Neural cell (in vitro differentiated cells): Measurements from ENCODE around the gene ANKRD22. TPM values are rescaled to one million over a fixed set of nuclear protein-coding genes. Genes with fewer than 3 reads are reported as not detected.

ENCODE experiments used
- H2AFZ ChIP-seq: fragments of 200-600, 300-800 bp; sonication (generic), shearing (Covaris generic); 2 replicates; pipeline ENCODE4 v1.6.0; 2014; ENCODE audit warnings: low read depth, mild to moderate bottlenecking, antibody characterized with exemption, low read length, moderate library complexity
- H3F3A ChIP-seq: fragments of 200-600 bp; shearing (Covaris generic); 2 replicates; pipeline ENCODE4 v1.6.1; 2016; ENCODE audit warnings: mild to moderate bottlenecking, moderate library complexity, mixed read lengths, antibody characterized with exemption, low read length; ENCODE audit not compliant: insufficient read depth, poor library complexity, severe bottlenecking
- H3K27ac ChIP-seq: fragments of 200-600, 300-800 bp; sonication (generic), shearing (Covaris generic); 2 replicates; pipeline ENCODE4 v1.5.1; 2014; ENCODE audit warnings: mild to moderate bottlenecking, low read length, moderate library complexity
- H3K27me3 ChIP-seq: fragments of 300-800, 200-600 bp; sonication (generic), shearing (Covaris generic); 2 replicates; pipeline ENCODE4 v1.6.0; 2014; ENCODE audit warnings: mild to moderate bottlenecking, low read depth, low read length, moderate library complexity; ENCODE audit not compliant: insufficient read depth
- H3K36me3 ChIP-seq: fragments of 300-800, 200-600 bp; sonication (generic), shearing (Covaris generic); 2 replicates; pipeline ENCODE4 v1.5.1; 2014; ENCODE audit warnings: mild to moderate bottlenecking, antibody characterized with exemption, low read length, moderate library complexity; ENCODE audit not compliant: insufficient read depth
- H3K4me2 ChIP-seq: fragments of 300-800, 200-600 bp; sonication (generic), shearing (Covaris generic); 2 replicates; pipeline ENCODE4 v1.6.0; 2014; ENCODE audit warnings: mild to moderate bottlenecking, low read length
- H3K4me3 ChIP-seq: fragments of 300-800, 200-600 bp; sonication (generic), shearing (Covaris generic); 2 replicates; pipeline ENCODE4 v1.5.1; 2014; ENCODE audit warnings: mild to moderate bottlenecking, low read length, moderate library complexity
- H3K79me2 ChIP-seq: fragments of 200-600 bp; shearing (Covaris generic); replicated peaks from 2 replicates; pipeline ENCODE4 v1.6.0; 2014; ENCODE audit warnings: mild to moderate bottlenecking, low read length, moderate library complexity; ENCODE audit not compliant: insufficient read depth
- H3K9ac ChIP-seq: fragments of 300-800, 200-600 bp; sonication (generic), shearing (Covaris generic); 2 replicates; pipeline ENCODE4 v1.6.1; 2016; ENCODE audit warnings: mild to moderate bottlenecking, low read length, mixed read lengths
- H3K9me2 ChIP-seq: fragments of 200-600 bp; shearing (Covaris generic); 2 replicates; pipeline ENCODE4 v1.6.1; 2016; ENCODE audit warnings: mild to moderate bottlenecking, low read length, mixed read lengths; ENCODE audit not compliant: insufficient read depth
- H3K9me3 ChIP-seq: fragments of 200-600, 300-800 bp; sonication (generic), shearing (Covaris generic); 2 replicates; pipeline ENCODE4 v1.6.1; 2016; ENCODE audit warnings: mild to moderate bottlenecking, mixed run types, low read length, moderate library complexity, mixed read lengths
- H4K20me1 ChIP-seq: fragments of 200-600 bp; shearing (Covaris generic); 2 replicates; pipeline ENCODE4 v1.6.1; 2016; ENCODE audit warnings: mild to moderate bottlenecking, mixed run types; ENCODE audit not compliant: insufficient read depth
- EP300 ChIP-seq: fragments of 450-650 bp; conservative IDR thresholded peaks from 2 replicates; pipeline ENCODE4 v1.6.1; 2014; ENCODE audit warnings: antibody characterized with exemption, mild to moderate bottlenecking, moderate library complexity; ENCODE audit not compliant: poor library complexity, severe bottlenecking
- EZH2 ChIP-seq: fragments of 200-600, 300-800 bp; shearing (Covaris generic), sonication (generic); IDR thresholded peaks from 2 replicates; pipeline ENCODE4 v1.6.1; 2014; ENCODE audit warnings: antibody characterized with exemption, low read length, borderline replicate concordance, mild to moderate bottlenecking; ENCODE audit not compliant: insufficient read depth, poor library complexity, severe bottlenecking
- MXI1 ChIP-seq: fragments of 450-650 bp; conservative IDR thresholded peaks from 2 replicates; pipeline ENCODE4 v1.6.1; 2014; ENCODE audit warnings: antibody characterized with exemption, mild to moderate bottlenecking; ENCODE audit not compliant: poor library complexity, severe bottlenecking
- POLR2AphosphoS5 ChIP-seq: IDR thresholded peaks from 2 replicates; pipeline ENCODE4 v1.6.1; 2012
- RAD21 ChIP-seq: fragments of 450-650 bp; conservative IDR thresholded peaks from 2 replicates; pipeline ENCODE4 v1.6.1; 2014; ENCODE audit warnings: antibody characterized with exemption, mild to moderate bottlenecking, moderate library complexity
- SMC3 ChIP-seq: fragments of 450-650 bp; conservative IDR thresholded peaks from 2 replicates; pipeline ENCODE4 v1.6.1; 2014; ENCODE audit warnings: antibody characterized with exemption, mild to moderate bottlenecking, moderate library complexity; ENCODE audit not compliant: poor library complexity
- TAF1 ChIP-seq: IDR thresholded peaks from 2 replicates; pipeline ENCODE4 v1.6.1; 2012; ENCODE audit warnings: low read depth
- polyA minus RNA-seq: library from RNA; depleted of rRNA, polyadenylated mRNA; stranded (reverse); fragments of >200 nt; gene quantifications from 2 replicates; pipeline ENCODE4 v1.2.3, GENCODE V29; 2014
- polyA plus RNA-seq: library from polyadenylated mRNA; depleted of rRNA; stranded (reverse); fragments of >200 nt; gene quantifications from 2 replicates; pipeline ENCODE4 v1.2.3, GENCODE V29; 2014
- TF ChIP-seq, protein P1 (sequence below): fragments of 450-650 bp; IDR thresholded peaks from 2 replicates; pipeline ENCODE4 v1.5.1; 2014; ENCODE audit warnings: antibody characterized with exemption, mild to moderate bottlenecking, moderate library complexity; ENCODE audit not compliant: poor library complexity, severe bottlenecking
- TF ChIP-seq, protein P2 (sequence below): IDR thresholded peaks from 2 replicates; pipeline ENCODE4 v1.6.1; 2012; ENCODE audit warnings: borderline replicate concordance

Gene ANKRD22
- polyA plus RNA-seq, result 0.57 and 1.3 TPM in 2 replicates
- not detected in 2 replicates for polyA minus RNA-seq

DNA sequence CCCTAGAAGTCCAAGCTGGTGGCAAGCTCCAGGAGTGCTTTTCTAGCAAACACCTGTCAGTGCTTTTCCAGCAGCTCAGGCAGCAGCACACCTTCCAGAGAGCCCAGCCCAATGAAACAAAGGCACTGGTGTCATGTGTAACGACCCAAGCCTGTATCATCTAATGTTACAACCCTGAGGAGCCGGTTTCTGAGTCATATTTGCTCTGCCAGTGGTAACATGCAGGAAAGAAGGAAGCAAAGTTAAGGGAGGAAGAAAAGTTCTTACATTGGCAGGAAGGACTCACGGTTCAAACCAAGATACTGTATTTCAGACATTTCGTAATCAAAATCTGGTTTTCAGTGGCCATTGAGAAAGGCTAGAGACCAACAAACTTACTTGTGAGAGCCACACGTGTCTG is at the start of gene ANKRD22:
Gene ANKRD22, minus strand, starts transcription at position 139 of the 400 bp plus-strand sequence. CDS start 237 bp downstream, outside the sequence.
- H2AFZ ChIP-seq, result no peak within 1 kb of the TSS
- no peak within 1 kb of the TSS for H3K9ac ChIP-seq
- no peaks in the 10 kb centered on the region for H3F3A ChIP-seq
- no peaks in the 10 kb centered on the region for H3K27me3 ChIP-seq
- H3K4me2 ChIP-seq, result no peak within 1 kb of the TSS
- no peaks in the 10 kb centered on the region for H3K9me3 ChIP-seq
- no peak within 1 kb of the TSS for H3K27ac ChIP-seq
- H4K20me1 ChIP-seq, result no peaks in the 10 kb centered on the region
- no peak within 1 kb of the TSS for H3K4me3 ChIP-seq
- TF ChIP-seq POLR2AphosphoS5 (no peak), SMC3 (no peak), EZH2 (no peak), RAD21 (no peak), MXI1 (no peak), EP300 (no peak), TAF1 (no peak)
- TF ChIP-seq, protein P1, sequence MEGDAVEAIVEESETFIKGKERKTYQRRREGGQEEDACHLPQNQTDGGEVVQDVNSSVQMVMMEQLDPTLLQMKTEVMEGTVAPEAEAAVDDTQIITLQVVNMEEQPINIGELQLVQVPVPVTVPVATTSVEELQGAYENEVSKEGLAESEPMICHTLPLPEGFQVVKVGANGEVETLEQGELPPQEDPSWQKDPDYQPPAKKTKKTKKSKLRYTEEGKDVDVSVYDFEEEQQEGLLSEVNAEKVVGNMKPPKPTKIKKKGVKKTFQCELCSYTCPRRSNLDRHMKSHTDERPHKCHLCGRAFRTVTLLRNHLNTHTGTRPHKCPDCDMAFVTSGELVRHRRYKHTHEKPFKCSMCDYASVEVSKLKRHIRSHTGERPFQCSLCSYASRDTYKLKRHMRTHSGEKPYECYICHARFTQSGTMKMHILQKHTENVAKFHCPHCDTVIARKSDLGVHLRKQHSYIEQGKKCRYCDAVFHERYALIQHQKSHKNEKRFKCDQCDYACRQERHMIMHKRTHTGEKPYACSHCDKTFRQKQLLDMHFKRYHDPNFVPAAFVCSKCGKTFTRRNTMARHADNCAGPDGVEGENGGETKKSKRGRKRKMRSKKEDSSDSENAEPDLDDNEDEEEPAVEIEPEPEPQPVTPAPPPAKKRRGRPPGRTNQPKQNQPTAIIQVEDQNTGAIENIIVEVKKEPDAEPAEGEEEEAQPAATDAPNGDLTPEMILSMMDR, result no peak
- TF ChIP-seq, protein P2, sequence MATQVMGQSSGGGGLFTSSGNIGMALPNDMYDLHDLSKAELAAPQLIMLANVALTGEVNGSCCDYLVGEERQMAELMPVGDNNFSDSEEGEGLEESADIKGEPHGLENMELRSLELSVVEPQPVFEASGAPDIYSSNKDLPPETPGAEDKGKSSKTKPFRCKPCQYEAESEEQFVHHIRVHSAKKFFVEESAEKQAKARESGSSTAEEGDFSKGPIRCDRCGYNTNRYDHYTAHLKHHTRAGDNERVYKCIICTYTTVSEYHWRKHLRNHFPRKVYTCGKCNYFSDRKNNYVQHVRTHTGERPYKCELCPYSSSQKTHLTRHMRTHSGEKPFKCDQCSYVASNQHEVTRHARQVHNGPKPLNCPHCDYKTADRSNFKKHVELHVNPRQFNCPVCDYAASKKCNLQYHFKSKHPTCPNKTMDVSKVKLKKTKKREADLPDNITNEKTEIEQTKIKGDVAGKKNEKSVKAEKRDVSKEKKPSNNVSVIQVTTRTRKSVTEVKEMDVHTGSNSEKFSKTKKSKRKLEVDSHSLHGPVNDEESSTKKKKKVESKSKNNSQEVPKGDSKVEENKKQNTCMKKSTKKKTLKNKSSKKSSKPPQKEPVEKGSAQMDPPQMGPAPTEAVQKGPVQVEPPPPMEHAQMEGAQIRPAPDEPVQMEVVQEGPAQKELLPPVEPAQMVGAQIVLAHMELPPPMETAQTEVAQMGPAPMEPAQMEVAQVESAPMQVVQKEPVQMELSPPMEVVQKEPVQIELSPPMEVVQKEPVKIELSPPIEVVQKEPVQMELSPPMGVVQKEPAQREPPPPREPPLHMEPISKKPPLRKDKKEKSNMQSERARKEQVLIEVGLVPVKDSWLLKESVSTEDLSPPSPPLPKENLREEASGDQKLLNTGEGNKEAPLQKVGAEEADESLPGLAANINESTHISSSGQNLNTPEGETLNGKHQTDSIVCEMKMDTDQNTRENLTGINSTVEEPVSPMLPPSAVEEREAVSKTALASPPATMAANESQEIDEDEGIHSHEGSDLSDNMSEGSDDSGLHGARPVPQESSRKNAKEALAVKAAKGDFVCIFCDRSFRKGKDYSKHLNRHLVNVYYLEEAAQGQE, result no peak
- H3K36me3 ChIP-seq, result no peaks in the 10 kb centered on the region
- H3K79me2 ChIP-seq, result no peaks in the 10 kb centered on the region
- H3K9me2 ChIP-seq, result no peaks in the 10 kb centered on the region

DNA sequence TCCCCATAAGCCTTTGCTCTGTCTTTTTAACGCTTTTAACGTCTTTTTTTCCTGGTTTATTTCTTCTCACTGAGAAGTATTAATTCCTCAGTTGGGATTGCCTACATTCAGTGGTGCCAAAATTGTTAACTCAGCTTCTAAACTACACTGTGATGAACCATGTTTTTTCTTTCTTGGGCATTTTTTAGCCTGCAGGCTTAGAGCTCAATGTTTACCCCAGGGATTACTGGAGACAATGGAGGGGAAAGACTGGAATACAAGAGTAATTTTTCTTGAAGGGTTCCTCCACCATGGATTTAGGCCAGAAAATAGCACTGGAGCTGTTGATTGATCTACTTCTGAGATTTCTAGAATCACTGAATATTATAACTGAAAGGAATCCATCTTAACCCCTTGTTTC is 48.2 kb upstream of the ANKRD22 start:
- Histone ChIP-seq H3F3A (no peaks in the 10 kb centered on the region), H3K4me2 (no peak overlapping the region), H2AFZ (no peak overlapping the region), H3K36me3 (no peaks in the 10 kb centered on the region), H3K4me3 (no peak overlapping the region), H3K9me3 (no peaks in the 10 kb centered on the region), H3K9ac (no peak overlapping the region), H3K79me2 (no peaks in the 10 kb centered on the region), H3K27ac (no peak overlapping the region), H3K27me3 (no peaks in the 10 kb centered on the region), H4K20me1 (no peaks in the 10 kb centered on the region), H3K9me2 (no peaks in the 10 kb centered on the region)
- TF ChIP-seq EP300 (no peak), TAF1 (no peak), EZH2 (no peak)
- TF ChIP-seq, protein P1, result no peak
- TF ChIP-seq, protein P2, result no peak
